Measurements from ENCODE around the gene C1QTNF2. TPM values are rescaled to one million over a fixed set of nuclear protein-coding genes. Genes with fewer than 3 reads are reported as not detected.

Gene C1QTNF2
- total RNA-seq, 1 experiment from 2014 or later: 0.16 TPM

- Histone ChIP-seq H3K4me3 (ENCODE audit: low read depth, low read length) (no peak overlapping the region), H3K4me1 (no peaks in the 10 kb centered on the region), H3K9me3 (no peaks in the 10 kb centered on the region), H3K27me3 (replicated peaks; ENCODE audit: control insufficient read depth, insufficient read depth, low read length) (no peaks in the 10 kb centered on the region), H3K36me3 (ENCODE audit: control insufficient read depth, insufficient read depth, low read length) (no peaks in the 10 kb centered on the region)
- Mint-ChIP-seq H3K9me3 (ENCODE audit: unreplicated experiment) (no peaks in the 10 kb centered on the region), H3K27me3 (ENCODE audit: insufficient read depth, unreplicated experiment) (no peaks in the 10 kb centered on the region), H3K36me3 (ENCODE audit: insufficient read depth, unreplicated experiment) (no peaks in the 10 kb centered on the region), H3K27ac (ENCODE audit: unreplicated experiment) (no peak overlapping the region), H3K4me3 (ENCODE audit: unreplicated experiment) (no peak overlapping the region), H3K4me1 (ENCODE audit: low read depth, unreplicated experiment) (no peaks in the 10 kb centered on the region)
- TF ChIP-seq CTCF (IDR thresholded peaks at IDR 0.05; ENCODE audit: insufficient read depth in 1 of 2, low read depth in 1 of 2, low read length in 1 of 2, severe bottlenecking in 1 of 2, unreplicated experiment in 1 of 2): no peak
- CTCF ChIA-PET: no interaction called here
- no TSS peak for BruUV-seq (replicated peaks)
- intact Hi-C loops (cut with micrococcal nuclease; ENCODE audit: unreplicated experiment): no loop called here
- no peak for DNase-seq
- POLR2A ChIA-PET: no interaction called here
Observed at GRCh38 chr5:160357861-160358411, 12.5 kb downstream of the C1QTNF2 start.

- no peaks in the 10 kb centered on the region for H3K27me3 ChIP-seq (replicated peaks; ENCODE audit: control insufficient read depth, insufficient read depth, low read length)
- Mint-ChIP-seq H3K36me3 (ENCODE audit: insufficient read depth, unreplicated experiment) (no peaks in the 10 kb centered on the region), H3K9me3 (ENCODE audit: unreplicated experiment) (no peaks in the 10 kb centered on the region), H3K4me1 (ENCODE audit: low read depth, unreplicated experiment) (no peaks in the 10 kb centered on the region), H3K27ac (ENCODE audit: unreplicated experiment) (no peak overlapping the region), H3K27me3 (ENCODE audit: insufficient read depth, unreplicated experiment) (no peaks in the 10 kb centered on the region), H3K4me3 (ENCODE audit: unreplicated experiment) (no peak overlapping the region)
- CTCF ChIA-PET: interaction anchor here (0.9 kb wide), 1 partner anchor 12 kb away, joined by 4 read pairs; no protein-coding TSS in a partner anchor
- H3K36me3 ChIP-seq (ENCODE audit: control insufficient read depth, insufficient read depth, low read length): no peaks in the 10 kb centered on the region
- H3K4me1 ChIP-seq: no peaks in the 10 kb centered on the region
- intact Hi-C loops (cut with micrococcal nuclease; ENCODE audit: unreplicated experiment): no loop called here
- POLR2A ChIA-PET: no interaction called here
- H3K9me3 ChIP-seq: no peaks in the 10 kb centered on the region
- no peak for DNase-seq
- no TSS peak for BruUV-seq (replicated peaks)
- no peak for TF ChIP-seq CTCF (IDR thresholded peaks at IDR 0.05; ENCODE audit: insufficient read depth in 1 of 2, low read depth in 1 of 2, low read length in 1 of 2, severe bottlenecking in 1 of 2, unreplicated experiment in 1 of 2)
- H3K4me3 ChIP-seq (ENCODE audit: low read depth, low read length): no peak overlapping the region
Observed at GRCh38 chr5:160357394-160357793, 13.0 kb downstream of the C1QTNF2 start.

- H3K4me1 ChIP-seq: no peaks in the 10 kb centered on the region
- no peaks in the 10 kb centered on the region for H3K27me3 Mint-ChIP-seq (ENCODE audit: insufficient read depth, unreplicated experiment)
- no peak overlapping the region for H3K4me3 Mint-ChIP-seq (ENCODE audit: unreplicated experiment)
- no peaks in the 10 kb centered on the region for H3K9me3 Mint-ChIP-seq (ENCODE audit: unreplicated experiment)
- H3K4me1 Mint-ChIP-seq (ENCODE audit: low read depth, unreplicated experiment): no peaks in the 10 kb centered on the region
- H3K27ac Mint-ChIP-seq (ENCODE audit: unreplicated experiment): no peak overlapping the region
- no peak for TF ChIP-seq CTCF (IDR thresholded peaks at IDR 0.05; ENCODE audit: insufficient read depth in 1 of 2, low read depth in 1 of 2, low read length in 1 of 2, severe bottlenecking in 1 of 2, unreplicated experiment in 1 of 2)
- H3K27me3 ChIP-seq (replicated peaks; ENCODE audit: control insufficient read depth, insufficient read depth, low read length): no peaks in the 10 kb centered on the region
- H3K9me3 ChIP-seq: no peaks in the 10 kb centered on the region
- CTCF ChIA-PET: interaction anchor here (0.9 kb wide), 1 partner anchor 12 kb away, joined by 4 read pairs; no protein-coding TSS in a partner anchor
- no peaks in the 10 kb centered on the region for H3K36me3 ChIP-seq (ENCODE audit: control insufficient read depth, insufficient read depth, low read length)
- POLR2A ChIA-PET: no interaction called here
- no TSS peak for BruUV-seq (replicated peaks)
- H3K36me3 Mint-ChIP-seq (ENCODE audit: insufficient read depth, unreplicated experiment): no peaks in the 10 kb centered on the region
- no peak overlapping the region for H3K4me3 ChIP-seq (ENCODE audit: low read depth, low read length)
- intact Hi-C loops (cut with micrococcal nuclease; ENCODE audit: unreplicated experiment): no loop called here
- no peak for DNase-seq
Observed at GRCh38 chr5:160356550-160357347, 13.7 kb downstream of the C1QTNF2 start.
